HG03064 (cell line): ENCODE results near the gene BCAS3.

Experiments used
- ATAC-seq: cut with Tn5 transposase; IDR thresholded peaks from one replicate; pipeline ENCODE4 v1.9.1; 2021; ENCODE audit warnings: low read depth; ENCODE audit not compliant: unreplicated experiment

Gene BCAS3

DNA sequence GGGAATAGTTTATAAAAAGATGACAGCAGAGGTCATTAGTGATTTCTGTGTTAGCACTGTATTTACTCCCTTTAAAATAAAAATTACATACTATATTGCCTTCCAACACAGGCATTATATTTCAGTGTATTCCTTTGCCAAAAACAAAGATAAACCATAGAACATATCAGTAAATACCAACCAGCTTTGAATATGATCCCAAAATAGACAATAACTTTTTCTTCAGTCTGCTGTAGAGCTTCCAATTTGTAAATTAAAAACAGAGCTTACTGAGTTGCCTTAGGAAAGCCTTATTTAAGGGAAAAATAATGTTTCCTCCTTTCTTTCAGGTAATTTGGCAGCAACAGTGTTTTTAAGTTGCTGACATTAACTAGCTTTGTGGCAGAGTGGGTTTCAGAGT, 369.9 kb downstream of the BCAS3 start:
- no peak for ATAC-seq

DNA sequence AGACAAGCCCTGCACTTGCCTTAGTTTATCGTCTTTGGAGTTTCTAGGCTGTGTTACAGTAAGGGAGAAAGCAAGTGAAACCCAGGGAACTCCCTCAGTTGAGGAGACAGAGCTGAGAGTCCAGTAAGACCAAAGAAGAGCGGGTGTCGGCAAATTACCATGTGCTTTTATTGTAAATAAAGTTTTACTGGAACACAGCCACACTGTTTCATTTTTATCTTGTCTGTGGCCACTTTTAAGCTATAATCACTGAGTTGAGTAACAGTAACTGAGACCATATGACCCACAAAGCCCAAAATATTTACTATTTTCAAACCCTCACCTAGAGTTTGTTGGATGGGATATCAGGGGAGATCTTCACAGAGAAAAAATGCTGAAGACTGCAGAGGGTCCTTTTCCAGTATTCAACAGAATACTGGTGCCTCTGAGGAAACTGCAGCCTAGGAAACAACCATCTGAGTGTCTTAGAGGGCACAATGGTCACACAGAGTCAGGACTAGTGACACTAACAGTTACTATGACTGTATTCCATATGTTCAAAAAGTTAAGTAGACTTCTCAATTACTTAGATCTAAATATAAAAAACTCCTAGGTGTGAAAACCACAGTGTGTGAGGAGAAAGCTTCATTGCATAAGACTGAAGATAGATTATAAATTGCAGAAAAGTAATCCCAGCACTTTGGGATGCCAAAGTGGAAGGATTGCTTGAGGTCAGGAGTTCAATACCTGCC, 370.9 kb downstream of the BCAS3 start:
- ATAC-seq = no peak

DNA sequence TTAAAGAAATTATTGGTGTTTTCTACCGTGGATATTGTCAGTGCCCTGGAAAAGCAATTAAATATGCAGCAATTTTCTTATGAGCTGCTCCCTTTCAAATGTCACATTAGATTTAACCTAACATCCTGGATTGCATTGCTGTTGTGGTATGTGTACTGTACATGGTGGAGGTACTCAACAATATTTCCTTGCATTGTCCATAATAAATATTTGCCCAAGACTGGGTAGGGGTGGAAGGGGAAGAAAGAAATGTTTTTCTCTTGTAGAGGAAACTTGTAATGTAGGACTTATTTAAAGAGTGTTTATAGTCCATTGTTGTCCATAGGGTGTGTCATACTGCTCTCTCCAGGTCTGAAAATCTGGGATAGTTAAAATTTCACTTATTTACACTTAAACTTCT, 375.8 kb downstream of the BCAS3 start:
- ATAC-seq = no peak

DNA sequence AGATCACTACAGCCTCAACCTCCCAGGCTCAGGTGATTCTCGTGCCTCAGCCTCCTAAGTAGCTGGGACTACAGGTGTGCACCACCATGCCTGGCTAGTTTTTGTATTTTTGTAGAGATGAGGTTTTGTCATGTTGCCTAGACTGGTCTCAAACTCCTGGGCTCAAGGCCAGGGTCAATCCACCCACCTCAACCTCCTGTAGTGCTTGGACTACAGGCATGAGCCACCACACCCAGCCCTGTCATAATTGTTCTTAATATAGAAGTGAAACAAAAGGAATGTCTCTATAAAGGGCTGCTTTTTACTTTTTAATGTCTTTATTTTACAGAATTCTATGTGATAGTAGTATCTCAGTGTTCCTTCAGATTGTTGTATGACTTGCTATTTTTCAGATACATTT, 376.8 kb downstream of the BCAS3 start:
- no peak for ATAC-seq

DNA sequence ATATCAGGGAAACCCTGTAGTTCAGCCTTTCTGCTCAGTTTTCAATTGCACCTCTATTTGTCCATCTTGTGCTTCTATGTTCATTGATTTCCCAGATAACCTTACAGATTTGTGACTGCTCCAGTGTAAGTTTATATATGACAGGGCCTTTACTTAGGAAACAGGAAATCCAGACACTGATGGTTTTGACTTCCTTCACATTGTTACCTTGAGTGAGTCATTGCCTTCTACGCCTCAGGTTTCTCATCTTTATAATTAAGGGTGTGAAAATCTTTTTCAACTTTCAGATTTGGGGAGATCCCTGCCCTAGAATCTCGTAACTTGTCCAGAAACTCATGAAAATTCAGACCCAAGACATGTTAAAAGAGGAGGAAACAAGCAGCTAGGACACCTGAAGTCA, 379.6 kb downstream of the BCAS3 start:
- ATAC-seq = no peak

DNA sequence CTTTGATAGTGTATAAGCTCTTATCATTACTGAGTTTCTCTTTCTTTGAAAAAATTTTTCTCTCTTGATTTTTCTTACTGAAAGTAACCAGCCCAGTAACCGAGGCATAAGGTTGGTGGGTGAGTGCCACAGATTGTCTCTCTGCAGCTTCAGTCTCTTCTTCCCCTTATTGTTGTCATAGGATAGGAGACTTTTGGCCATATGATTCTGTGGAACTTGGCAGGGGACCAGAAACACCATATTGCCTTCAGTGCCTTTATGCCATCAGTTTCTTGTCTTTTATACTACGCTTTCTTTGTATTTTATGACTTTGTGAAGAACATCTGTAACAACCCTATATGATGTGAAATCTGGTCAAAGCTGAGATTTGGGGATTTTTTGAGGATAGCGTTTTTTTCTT, 380.4 kb downstream of the BCAS3 start:
- ATAC-seq = no peak

DNA sequence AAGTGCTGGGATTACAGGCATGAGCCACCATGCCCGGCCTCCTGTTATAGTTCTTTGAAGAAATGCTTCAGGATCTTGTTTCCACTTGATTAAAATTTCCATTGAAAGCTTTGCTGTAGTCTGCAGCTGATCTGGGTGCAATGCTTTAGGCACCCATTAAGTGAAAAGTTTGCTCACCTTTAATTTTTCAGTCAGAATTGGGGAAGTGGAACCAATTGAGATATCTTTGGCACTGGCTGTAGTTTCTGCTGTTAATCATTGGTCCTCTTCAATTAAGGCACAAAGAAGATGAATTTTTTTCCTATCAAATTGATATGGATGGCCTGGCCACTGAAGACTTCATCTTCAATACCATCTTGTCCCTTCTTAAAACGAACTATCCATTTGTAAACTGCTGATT, 385.9 kb downstream of the BCAS3 start:
- no peak for ATAC-seq

DNA sequence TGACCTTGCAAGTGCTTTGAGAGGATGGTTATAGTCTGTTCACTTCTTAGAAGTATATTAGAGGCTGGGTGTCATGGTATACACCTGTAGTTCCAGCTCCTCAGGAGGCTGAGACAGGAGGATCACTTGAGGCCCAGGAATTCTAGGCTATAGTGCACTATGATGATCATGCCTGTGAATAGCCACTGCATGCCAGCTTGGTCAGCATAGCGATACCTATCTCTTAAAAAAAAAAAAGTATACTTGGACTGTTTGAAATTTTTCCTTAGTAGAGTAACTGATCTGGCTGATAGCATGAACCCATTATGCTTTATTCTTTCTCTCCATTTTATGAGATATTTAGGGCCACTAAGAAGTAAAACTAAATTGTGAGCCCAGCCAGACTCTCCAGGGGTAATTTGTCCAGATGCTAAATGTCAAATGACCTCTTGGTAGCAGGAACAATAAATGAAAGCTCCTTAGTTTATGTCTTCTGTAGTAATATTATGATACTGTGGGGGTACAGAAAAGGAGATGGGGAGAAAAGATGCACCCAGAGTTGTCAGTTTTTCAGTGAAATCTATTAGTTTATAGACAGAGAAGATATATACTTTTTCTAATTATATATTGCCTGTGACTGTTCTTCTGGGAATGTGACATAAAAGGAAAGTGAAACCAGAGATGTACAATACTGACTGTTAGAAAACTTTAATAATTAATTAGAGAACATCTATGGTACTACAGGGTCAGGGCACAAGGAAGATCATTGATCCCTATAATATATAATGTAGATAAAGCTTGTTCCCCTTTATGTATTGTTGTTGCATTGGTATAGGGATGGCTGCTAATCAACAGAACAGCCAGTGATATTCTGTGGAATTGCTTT, 386.7 kb downstream of the BCAS3 start:
- ATAC-seq = no peak

DNA sequence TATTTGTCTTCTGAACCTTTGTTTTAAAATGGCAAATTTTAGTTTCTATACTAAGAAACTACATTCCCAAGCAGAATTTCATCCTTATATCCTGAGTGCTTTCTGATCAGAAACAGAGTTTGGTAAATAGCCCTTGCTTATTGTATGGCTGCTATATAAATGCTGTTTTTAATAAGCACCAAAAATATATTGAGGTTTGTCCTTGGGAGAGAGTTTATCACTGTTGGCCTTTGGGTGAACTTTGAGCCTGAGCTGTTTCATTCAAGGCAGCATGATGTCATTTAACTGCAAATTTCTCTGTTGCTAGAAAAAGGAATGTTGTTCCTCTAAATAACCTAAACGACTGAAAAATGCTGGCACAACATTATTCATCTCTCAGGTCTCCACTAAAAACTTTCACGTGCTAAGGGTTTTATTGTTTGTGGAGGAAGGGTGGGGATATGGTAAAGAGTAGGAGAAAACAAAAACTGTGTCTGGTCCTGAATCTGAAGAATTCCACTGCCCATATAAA, 387.7 kb downstream of the BCAS3 start:
- no peak for ATAC-seq

DNA sequence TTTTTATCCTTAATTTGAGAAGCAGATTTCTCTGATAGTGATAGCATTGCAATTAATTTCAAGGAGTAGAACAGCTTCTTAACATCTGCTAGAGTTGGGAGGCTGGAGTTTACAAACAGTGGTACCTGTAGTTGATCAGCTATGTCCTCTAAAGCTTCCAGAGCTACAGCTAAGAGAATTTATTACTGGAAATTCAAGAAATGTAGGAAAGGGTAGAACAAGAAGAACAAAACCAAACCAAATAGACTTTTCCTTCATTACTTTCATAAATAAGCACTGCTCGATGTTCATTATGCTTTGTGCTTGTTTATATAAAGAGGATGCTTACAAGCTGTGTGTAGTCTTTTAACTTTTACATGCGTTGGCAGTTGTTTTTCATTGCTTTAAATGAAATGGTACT, 388.4 kb downstream of the BCAS3 start:
- ATAC-seq = no peak

DNA sequence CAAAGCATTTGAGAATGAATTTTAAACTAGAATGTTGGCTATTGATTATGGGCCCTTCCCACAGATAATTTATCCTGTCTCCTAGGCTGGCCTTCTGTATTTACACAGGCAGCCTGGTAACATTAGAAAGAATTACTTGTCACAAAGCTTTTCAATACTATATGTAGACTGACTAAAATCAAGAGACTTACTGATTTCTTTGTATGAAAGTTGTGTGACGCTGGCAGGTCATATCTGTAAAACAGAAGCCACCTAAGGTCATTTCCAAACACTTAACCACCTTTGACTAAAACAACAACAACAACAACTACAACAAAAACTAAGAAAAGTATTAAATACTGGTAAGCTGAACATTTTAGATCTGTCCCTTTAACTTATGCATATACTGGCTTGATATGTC, 393.0 kb downstream of the BCAS3 start:
- no peak for ATAC-seq

DNA sequence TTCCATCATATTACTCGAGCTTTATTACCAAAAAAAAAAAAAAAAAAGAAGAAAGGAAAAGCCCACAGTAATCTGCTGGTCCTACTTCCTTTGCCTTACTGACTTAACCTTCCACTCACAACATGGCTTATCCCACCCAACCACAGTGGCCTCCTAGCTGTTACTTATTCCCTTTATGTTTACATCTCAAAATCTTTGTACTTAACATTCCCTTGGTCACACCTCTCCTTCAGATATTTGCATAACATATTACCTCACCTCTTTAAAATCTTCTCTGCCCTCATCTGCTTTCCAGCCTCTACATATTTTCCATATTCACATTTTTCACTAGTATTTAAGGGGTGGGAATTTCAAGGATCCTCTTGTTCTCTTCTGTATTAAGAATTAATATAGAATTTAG, 395.0 kb downstream of the BCAS3 start:
- ATAC-seq = no peak

DNA sequence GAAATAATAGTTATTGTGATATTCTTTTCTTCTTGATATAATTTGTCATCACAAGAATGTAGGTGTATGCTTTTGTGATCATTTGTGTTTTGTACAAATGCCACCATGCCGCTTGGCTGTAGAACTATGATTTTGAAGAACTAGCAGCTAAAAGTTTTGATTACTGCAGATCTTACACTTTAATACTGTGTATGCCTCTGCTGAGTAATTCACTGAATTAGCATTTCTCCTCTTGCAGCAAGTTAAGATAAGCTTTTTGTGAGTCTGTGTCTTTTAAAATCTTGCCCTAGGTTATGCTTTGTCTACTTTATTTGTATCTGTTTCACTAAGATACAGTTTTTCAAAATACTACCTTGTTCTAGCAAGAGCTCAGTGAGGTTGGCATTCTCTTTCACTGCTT, 395.5 kb downstream of the BCAS3 start:
- no peak for ATAC-seq

DNA sequence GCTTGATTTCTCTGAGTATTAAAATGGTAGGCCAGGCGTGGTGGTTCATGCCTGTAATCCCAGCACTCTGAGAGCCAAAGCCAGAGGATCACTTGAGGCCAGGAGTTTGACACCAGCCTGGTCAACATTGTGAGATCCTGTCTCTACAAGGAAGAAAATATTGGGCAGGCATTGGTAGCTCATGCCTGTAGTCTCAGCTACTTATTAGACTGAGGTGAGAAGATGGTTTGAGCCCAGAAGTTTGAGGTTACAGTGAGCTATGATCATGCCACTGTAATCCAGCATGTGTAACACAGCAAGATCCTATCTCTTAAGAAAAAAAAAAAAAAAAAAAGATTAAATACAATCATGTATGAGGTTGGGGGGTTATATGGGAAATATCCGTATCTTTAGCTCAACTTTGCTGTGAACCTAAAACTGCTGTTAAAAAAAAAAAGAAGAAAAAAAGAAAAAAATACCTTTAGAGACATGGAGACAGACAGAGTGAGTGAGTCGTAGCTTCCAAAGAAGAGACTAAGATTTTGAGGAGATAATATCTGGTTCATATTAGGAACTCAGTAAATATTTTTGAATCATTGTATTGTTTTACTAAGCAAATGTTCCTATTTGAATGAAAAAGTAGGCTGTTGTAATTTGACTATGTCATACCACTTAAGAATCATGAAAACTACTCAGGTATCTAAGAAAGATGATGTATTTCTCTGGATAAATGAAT, 396.3 kb downstream of the BCAS3 start:
- ATAC-seq = no peak

DNA sequence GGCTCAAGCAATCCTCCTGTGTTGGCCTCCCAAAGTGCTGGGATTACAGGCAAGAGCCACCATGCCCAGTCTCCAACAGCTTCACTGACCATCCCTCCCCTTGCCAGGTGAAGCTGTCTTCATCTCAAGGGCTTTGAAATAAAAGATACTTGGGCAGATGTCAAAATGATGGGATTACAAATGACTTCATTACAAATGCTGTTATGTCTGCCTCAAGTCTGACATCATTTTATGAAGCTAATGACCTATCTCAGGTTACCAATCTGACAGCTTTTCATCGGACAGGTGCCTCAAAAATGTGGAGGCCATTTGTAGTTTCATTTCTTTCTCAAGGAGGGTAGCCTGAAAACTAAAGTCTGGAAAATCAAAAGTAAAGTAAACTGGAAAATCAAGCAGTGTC, 398.3 kb downstream of the BCAS3 start:
- no peak for ATAC-seq

DNA sequence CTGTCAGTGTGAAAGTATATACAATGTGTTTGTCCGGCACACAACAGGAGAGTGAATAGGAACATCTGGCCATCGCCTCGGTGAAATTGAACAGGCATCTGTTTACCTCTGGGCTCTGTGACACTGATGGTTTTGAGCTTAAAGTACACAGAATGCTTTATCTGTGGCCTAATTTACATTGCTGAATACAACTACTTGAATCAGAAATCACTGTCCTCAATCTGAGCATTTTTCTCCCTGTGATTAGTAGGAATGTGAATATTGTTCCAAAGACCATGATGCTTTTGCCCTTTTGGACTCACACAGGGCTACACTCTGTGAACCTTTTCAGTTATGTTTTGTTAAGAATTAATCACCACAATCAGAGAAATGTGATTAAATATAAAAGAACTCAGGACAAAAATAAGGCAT, 399.0 kb downstream of the BCAS3 start:
- ATAC-seq = no peak

DNA sequence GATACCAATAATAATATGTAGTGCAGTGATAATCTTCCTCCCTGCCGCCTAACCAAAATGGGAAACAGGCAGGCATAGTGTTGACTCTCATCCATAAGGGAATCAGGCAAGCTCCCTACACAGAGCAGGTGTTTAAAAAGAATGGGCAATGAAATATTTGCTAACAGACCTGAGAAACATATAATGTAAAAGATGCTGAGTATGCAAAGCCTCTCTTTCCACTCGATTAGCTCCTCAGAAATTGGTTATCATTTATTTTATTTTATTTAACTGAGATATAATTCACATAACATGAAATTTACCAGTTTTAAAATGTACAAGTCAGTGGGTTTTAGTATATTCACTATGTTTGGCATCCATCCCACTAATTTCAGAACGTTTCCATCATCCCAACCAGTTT, 404.3 kb downstream of the BCAS3 start:
- no peak for ATAC-seq

DNA sequence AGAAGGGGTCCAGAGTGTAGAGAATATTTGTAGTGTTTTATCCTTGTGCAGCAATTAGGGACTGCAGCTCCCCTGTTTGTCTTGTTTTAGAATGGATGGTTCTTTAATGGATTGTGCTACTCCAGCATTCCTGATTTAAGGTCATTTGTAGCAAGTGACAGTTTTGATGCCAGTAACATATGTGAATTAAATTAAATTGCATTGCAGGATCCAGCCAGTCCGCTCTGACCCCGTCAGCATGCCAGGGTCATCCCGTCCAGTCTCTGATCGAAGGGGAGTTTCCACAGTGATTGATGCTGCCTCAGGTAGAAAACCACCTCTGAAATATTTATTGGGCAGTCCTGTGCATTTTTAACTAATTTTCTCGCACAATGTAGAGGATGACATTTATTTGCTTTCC, 406.6 kb downstream of the BCAS3 start:
- ATAC-seq = no peak

DNA sequence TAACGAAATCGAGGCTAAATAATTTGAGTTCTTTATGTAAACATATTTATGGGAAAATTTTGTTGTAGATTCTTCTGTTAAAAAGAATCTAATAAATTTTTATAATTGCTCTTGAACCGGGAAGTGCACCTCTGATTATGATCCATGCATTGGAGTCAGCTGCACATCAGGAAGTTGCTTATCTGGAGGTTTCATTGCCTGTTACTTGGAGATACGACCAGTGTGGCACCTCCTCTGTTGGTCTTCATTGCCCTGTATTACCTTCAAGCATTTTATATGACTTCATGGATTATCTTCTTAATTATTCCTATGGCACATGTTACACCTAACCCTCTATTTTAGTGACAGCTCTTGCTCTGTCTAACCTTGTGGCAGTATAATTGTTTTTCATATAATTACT, 409.4 kb downstream of the BCAS3 start:
- ATAC-seq = no peak

DNA sequence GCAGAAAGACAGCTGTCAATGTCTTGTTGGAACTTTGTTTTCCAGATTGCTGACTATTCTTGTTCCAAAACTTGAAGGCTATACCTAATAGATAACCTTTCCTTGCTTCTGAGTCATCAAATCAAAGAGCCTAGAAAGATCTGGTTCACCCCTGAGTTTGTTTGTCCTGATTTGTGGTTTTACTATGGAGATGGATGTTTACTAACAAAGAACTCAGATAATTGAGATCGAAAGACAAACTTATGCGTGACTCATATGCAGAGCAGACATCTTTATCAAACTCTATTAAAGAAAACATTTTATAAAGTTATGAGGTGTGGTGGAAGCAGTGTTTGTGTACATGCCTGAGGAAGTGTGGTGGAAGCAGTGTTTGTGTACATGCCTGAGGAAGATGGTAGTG, 410.9 kb downstream of the BCAS3 start:
- ATAC-seq = no peak

DNA sequence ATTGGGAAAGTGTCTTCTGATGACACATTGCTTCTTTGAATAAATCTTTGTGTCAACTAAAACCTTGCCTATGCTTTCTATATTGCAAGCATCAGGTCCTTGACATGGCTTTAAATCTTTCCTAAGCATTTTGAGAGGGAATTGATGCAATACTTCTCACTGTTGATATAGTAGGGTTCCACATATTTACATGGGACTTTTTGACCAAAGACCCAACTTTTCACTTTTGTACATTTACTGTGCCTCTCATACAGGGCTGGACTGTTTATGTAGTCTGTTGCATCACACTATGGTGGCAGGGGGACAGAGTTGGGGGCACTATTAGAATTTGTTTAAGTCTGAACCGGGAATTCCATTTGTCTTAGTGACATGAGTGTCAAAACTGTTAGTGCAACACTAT, 413.4 kb downstream of the BCAS3 start:
- no peak for ATAC-seq
